ENCODE results near the gene SHH.

DNA sequence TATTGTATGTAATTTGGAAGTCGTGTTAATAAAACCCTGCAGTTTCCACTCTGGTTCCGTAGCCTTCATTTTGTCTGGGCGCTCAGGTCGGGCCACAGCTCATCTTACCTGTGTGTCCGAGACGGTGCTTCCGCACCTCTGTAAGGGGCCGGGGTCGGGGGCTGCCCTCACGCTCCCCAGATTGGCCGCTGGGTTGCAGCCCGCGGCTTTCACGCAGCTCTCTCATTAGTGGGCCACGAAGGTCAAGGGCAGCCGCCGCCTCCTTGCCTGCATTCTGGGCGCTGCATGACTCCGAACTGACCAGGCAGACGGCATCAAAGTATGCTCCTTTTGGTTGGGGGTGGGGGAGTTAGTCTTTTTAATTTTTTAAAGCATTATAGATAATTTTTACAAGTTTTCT, 30.8 kb downstream of the SHH start:
- TF ChIP-seq POLR2A (IDR thresholded peaks at IDR 0.05) (no peak), EP300 (IDR thresholded peaks at IDR 0.05) (no peak), POLR2AphosphoS5 (IDR thresholded peaks at IDR 0.05) (no peak)
- TF ChIP-seq, protein P1, sequence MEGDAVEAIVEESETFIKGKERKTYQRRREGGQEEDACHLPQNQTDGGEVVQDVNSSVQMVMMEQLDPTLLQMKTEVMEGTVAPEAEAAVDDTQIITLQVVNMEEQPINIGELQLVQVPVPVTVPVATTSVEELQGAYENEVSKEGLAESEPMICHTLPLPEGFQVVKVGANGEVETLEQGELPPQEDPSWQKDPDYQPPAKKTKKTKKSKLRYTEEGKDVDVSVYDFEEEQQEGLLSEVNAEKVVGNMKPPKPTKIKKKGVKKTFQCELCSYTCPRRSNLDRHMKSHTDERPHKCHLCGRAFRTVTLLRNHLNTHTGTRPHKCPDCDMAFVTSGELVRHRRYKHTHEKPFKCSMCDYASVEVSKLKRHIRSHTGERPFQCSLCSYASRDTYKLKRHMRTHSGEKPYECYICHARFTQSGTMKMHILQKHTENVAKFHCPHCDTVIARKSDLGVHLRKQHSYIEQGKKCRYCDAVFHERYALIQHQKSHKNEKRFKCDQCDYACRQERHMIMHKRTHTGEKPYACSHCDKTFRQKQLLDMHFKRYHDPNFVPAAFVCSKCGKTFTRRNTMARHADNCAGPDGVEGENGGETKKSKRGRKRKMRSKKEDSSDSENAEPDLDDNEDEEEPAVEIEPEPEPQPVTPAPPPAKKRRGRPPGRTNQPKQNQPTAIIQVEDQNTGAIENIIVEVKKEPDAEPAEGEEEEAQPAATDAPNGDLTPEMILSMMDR (IDR thresholded peaks at IDR 0.05) = no peak
